ENCODE measurements around the gene PPT1.

- TF ChIP-seq EZH2 (IDR thresholded peaks at IDR 0.05; ENCODE audit: borderline replicate concordance, insufficient read depth, low read length, poor library complexity, severe bottlenecking) (no peak), CTCF (IDR thresholded peaks at IDR 0.05; ENCODE audit: poor library complexity, severe bottlenecking) (no peak), SMC3 (conservative IDR thresholded peaks at IDR 0.05; ENCODE audit: poor library complexity) (no peak), POLR2AphosphoS5 (IDR thresholded peaks at IDR 0.05) (no peak), REST (IDR thresholded peaks at IDR 0.05; ENCODE audit: borderline replicate concordance) (no peak), EP300 (conservative IDR thresholded peaks at IDR 0.05; ENCODE audit: poor library complexity, severe bottlenecking) (no peak), RAD21 (conservative IDR thresholded peaks at IDR 0.05) (no peak), MXI1 (conservative IDR thresholded peaks at IDR 0.05; ENCODE audit: poor library complexity, severe bottlenecking) (no peak), TAF1 (IDR thresholded peaks at IDR 0.05; ENCODE audit: low read depth) (no peak)
Observed at GRCh38 chr1:40029608-40030007, 67.4 kb downstream of the PPT1 start.
